ENCODE measurements around the gene UPF1.

GRCh38 chr19:18850471-18851375 is 19.0 kb downstream of the UPF1 start:
- TF ChIP-seq POLR2A (IDR thresholded peaks at IDR 0.05) (no peak), POLR2AphosphoS5 (IDR thresholded peaks at IDR 0.05) (no peak), EP300 (IDR thresholded peaks at IDR 0.05) (no peak)
- TF ChIP-seq, protein P1, sequence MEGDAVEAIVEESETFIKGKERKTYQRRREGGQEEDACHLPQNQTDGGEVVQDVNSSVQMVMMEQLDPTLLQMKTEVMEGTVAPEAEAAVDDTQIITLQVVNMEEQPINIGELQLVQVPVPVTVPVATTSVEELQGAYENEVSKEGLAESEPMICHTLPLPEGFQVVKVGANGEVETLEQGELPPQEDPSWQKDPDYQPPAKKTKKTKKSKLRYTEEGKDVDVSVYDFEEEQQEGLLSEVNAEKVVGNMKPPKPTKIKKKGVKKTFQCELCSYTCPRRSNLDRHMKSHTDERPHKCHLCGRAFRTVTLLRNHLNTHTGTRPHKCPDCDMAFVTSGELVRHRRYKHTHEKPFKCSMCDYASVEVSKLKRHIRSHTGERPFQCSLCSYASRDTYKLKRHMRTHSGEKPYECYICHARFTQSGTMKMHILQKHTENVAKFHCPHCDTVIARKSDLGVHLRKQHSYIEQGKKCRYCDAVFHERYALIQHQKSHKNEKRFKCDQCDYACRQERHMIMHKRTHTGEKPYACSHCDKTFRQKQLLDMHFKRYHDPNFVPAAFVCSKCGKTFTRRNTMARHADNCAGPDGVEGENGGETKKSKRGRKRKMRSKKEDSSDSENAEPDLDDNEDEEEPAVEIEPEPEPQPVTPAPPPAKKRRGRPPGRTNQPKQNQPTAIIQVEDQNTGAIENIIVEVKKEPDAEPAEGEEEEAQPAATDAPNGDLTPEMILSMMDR (IDR thresholded peaks at IDR 0.05) = no peak
